Stimulated activated CD4-positive, alpha-beta T cell treated with anti-CD3 and anti-CD28 coated beads, TNF-alpha, amount 100 ng/mL, for 1 hour (primary cell): ENCODE data around the gene SLC27A5.
"Not testable (repeated sequence)": the region's sequence is repeated elsewhere in the genome, so short reads cannot be mapped to it uniquely, and the experiment has no call there.

Experiments
- DNase-seq, 3 donors: peaks; one replicate each; pipeline ENCODE4 v3.0.0-alpha.2; 2020; ENCODE audit warnings: low read depth in 3 of 3, low spot score in 1 of 3

SLC27A5 gene

DNA sequence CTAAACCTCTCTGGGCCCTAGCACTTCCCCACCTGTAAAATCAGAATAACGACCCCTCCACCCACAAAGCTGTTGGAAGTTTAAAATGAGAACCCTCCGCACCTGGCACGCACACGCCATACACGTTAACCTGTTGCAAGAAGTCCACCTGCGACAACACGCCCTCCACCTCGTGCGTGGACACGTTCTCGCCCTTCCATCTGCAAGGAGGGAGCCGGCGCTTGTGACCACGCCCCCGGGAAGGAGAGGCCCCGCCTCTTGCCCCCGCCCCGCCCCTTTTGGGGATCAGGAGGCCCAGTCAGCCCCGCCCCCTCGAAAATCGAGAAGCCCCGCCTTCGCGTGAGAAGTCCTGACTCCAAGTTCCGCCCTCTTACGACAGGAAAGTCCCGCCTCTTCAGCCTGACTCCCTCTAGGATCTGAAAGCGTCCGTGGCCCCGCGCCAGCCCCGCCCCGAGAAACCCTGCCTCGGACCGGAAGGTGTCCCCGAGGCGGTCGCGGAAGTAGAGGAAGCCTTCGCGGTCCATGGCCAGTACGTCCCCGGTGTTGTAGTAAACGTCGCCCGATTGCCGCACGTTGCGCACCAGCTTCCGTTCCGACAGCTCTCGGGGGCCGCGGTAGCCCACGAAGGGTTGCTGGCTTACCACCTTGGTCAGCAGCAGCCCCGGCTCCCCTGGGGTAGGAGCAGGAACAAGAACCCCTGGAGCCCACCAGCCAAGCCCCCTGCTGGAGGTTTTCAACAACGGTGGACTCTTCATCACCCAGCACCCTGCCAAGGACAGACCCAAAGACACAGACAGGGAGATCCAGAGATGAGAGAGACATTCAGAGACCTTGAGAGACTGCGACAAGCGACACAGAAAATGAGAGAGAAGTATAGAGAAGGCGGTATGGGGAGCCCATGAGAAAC lies 12.5 kb downstream of the SLC27A5 start:
- DNase-seq: peak; percentile 84 to 97 (median 89)

DNA sequence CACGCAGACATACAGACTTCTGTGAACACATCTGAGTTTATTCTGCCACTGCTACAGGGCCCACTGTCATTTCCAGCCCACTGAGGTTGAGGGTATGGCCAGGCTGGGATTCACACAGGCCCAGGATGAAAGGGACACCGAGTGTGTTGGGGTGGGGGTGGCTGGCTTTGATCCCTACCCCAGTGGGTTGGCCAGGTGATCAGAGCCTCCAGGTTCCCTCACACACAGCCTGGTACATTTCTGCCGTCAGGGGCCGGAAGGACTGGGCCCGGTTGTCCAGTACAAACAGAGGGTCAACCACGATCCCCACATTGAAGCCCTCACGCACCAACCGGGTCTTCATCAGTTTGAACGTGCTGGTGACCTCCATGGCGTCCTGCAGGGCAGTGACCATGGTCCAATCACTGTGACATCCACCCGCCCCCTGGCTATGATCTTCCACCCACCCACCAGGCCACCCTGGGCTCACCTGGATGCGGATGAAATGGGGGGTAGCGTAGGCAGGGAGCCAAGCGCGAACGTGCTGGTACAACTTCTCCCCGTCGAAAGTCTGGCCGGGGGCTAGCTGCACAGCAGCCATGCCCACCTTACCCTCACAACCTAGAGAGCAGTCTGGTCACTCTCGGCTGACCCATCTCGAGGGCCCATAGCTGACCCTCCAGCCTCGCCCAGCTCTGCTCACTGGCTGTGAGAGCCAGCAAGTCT lies 13.3 kb downstream of the SLC27A5 start:
- no peak for DNase-seq

DNA sequence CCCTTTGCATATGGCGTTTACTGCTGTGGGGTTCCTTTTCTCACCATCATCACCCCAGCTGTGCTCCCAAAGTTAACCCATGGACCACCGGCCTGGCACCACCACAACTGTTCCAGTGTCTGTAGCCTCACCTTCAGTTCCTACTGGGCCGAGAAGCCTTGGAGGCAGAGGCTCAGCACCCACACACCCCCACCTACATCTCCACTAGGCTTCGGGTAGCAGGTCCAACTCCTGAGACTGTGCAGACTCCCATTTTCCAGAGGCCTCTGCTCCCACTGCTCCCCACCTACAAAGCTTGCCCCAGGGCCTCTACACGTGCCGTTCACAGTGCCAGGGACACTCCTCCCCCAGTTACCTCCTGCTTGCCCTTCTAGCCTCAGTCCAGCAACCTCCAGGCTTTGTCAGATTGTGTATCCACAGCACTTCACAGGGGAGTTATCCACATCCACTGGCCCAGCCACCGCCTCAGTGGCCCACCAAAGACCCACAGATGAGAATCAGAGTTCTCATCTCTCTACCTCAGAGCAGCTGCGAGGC lies 14.1 kb downstream of the SLC27A5 start:
- no peak for DNase-seq

DNA sequence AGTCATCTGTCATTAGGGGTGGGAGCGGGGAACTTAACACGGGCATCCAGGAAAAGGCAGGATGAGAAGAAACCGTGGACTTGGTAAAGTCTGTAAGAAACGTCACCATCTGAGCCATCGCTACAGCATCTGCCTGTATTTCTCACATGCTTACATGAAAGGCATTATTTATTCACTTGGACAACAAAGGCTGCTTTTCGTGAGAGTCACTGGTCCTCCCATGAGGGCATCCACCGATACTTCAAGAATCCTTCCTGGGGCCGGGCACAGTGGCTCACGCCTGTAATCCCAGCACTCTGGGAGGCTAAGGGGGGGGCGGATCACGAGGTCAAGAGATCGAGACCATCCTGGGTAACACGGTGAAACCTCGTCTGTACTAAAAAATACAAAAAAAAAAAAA lies 19.5 kb downstream of the SLC27A5 start:
- no peak for DNase-seq

DNA sequence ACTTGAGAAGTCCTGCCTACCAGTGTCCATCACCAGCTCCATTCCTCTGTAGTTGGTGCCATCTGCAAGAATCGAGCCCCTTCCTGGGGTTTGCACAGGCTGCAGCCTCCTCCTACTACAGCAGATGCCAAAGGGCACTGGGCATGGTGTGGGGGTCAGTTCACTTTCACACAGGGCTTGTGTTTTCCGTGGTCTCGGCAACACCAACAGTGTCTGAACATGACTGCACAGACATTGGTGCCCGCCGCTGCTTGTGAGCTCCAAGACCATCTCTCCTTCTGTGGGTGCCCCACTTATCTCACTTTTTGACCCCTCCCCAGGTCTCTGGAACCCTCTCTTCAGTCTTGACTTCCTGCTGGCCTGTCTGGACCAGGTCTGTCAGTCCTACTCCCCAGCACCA lies 20.4 kb downstream of the SLC27A5 start:
- no peak for DNase-seq

DNA sequence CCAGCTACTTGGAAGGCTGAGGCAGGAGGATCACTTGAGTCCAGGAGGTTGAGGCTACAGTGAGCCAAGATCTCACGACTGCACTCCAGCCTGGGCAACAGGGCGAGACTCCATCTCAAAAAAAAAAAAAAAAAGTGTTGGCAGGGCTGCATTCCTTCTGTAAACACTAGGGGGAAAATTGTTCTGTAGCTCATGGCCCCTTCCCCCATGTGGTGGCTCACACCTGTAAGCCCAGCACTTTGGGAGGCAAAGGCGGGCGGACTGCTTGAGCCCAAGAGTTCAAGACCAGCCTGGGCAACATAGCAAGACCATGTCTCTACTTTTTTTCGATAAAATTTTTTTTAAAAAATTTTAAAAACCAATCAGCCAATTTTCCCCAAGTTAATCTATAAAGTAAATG lies 27.4 kb downstream of the SLC27A5 start:
- DNase-seq: not testable (repeated sequence)

DNA sequence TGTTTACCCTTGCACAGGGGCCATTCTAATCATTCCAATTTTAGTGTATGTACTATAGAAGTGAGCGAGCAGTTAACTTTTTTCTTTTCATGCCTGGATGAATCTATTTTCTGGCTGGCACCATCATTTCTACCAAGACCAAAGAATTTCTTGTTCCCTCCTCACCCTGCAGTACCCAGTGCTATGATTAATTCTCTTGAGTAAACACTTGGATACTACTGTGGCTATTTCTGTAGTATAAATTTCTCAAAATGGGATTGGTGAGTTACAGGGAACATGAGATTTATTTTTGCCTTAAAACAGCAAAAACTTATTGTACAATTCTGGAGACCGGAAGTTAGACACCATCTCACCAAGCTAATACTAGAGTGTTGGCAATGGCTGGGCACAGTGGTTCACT lies 28.0 kb downstream of the SLC27A5 start:
- no peak for DNase-seq

DNA sequence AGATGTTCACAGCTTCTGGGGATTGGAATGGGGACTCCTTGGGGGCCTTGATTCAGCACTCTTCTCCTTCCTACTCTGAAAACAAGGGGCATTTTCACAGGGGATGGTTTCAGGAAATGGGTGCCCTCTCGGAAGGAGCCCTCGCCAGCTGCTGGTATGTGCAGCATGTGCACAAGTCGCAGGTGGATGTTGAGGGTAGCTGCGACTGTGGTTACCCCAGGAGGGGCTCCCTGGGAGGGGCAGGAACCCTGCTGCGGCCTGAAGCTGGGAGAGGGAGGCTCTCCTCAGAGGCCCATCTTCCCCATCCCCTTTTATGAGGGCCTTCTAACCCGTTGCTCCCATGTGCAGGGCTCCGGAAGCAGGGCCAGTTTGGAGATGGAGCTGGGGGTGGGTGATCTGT lies 29.4 kb downstream of the SLC27A5 start:
- DNase-seq: no peak

DNA sequence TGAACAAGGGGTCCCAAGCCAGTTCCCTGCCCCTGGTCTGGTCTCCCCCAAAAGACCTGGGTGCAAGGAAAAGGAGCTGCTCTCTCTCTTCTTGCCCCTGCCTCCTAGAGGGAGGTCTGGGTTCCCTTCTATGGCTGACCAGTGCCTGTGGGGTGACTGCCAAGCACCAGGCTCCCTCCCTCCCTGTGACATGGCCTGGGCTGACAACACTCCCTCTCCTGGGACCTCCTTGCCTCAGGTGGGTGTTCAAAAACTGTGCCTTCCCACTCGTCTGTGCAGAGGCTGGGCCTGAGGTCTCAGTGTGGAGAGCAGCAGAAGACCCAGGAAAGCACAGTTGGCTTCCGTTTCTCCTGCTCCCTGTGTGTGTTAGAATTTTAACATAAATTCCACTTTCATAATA lies 31.0 kb downstream of the SLC27A5 start:
- no peak for DNase-seq

DNA sequence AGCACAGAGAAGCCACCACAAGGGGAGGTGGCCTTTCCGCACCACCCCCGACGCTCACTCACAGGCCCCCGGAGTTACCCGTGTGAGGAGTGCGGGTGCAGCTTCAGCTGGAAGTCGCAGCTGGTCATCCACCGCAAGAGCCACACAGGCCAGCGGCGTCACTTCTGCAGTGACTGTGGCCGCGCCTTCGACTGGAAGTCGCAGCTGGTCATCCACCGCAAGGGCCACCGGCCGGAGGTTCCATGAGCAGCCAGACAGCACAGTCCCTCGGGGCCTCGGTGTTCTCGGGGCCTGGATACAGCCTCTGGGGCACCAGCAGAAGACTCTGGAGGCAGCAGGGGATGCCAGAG lies 31.3 kb downstream of the SLC27A5 start:
- no peak for DNase-seq

DNA sequence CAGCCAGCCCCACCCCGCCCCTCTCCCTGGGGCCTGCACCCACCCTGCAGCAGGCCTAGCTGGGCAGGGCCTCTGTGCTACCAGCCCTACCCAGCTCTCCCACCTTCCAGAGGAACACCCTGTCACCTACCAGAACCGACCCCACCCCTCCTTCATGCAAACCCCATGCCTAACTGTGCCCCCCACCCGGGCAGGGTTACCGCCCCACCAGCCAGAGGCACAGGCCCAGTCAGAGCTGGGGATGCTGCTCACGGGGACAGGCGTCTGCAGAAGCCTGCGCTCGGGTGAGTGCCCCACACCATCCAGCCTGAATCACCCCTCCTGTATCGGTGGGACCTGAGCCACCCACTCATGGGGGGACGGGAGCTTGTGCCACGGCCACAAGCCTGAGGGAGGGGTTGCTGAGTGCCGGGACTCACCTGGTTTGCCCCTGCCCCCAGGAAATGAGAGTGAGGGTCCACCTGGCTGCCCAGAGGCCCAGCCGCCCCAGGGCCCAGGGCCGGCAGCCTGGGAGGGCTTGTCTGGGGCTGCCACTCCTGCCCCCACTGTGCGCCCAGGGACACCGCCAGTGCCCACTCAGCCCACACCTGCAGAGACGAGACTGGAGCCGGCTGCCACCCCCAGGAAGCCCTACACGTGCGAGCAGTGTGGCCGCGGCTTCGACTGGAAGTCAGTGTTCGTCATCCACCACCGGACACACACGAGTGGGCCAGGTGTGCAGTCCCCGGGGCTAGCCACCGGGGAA lies 31.9 kb downstream of the SLC27A5 start:
- no peak for DNase-seq

DNA sequence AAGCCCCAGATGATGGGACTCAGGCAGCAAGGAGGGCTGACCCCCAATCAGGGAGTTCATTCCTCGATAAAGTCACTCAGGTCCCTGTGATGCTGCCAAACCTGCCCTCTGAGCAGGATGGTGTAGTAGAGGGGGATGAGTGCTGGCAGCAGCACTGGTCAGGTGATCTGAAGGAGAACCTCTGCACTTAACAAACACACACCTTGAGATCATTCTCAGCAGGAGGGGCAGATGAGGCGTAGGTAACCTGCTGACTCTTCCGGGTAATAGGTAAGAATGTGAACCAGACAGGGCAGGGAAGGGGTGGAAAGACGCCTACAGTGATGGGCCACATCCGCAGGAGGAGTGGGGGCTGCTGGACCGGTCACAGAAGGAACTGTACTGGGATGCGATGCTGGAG lies 32.5 kb downstream of the SLC27A5 start:
- no peak for DNase-seq

DNA sequence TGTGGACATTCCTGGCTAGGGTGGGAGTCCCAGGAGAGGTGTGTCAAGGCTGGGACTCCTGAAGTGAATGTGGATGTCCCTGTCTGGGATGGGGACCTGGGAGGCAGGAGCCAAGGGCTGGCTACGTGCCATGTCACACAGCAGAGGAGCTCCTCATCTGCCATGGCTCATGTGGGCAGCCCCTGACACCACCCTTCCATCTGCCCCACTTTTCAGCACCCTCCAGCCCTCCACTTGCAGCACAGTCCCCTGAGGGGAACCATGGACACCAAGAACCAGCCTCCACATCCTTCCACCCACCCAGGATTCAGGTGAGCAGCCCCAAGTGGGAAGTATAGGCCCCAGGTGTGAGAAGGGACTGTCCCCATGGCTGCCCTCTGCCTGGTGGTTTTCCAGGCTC lies 33.9 kb downstream of the SLC27A5 start:
- no peak for DNase-seq

DNA sequence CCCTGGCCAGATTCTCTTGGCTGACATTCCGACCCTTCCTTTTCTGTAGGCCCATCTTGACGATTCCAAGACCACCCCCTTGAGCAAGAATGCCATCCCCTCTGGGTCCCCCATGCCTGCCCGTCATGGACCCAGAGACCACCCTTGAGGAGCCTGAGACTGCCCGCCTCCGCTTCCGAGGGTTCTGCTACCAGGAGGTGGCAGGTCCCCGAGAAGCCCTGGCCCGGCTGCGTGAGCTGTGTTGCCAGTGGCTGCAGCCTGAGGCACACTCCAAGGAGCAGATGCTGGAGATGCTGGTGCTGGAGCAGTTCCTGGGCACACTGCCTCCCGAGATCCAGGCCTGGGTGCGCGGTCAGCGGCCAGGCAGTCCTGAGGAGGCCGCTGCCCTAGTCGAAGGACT lies 34.7 kb downstream of the SLC27A5 start:
- DNase-seq: no peak

DNA sequence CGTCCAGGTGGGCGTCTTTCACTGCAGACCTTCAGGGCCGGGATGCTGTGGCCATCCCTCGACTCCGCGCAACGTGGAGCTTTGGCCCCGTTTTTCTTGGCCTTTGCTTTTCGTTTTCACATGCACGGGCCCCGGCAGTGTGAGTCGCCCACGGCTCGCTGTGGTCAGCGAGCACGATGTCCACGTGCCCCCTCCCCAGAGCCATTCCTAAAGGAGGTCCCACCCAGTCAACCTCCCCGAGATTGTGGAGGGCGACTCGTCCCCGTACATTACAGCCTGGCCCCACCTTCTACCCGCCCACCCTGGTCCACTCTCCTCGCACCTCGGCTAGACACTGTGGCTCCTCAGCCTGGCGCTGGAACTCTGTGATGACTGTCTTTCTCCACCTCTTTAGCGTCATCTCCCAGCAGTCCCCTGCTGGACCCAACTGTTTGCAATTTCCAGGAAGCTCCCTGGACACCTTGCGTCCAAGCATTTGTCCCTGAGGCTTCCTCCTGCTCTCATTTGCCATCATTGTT lies 35.2 kb downstream of the SLC27A5 start:
- DNase-seq: no peak

DNA sequence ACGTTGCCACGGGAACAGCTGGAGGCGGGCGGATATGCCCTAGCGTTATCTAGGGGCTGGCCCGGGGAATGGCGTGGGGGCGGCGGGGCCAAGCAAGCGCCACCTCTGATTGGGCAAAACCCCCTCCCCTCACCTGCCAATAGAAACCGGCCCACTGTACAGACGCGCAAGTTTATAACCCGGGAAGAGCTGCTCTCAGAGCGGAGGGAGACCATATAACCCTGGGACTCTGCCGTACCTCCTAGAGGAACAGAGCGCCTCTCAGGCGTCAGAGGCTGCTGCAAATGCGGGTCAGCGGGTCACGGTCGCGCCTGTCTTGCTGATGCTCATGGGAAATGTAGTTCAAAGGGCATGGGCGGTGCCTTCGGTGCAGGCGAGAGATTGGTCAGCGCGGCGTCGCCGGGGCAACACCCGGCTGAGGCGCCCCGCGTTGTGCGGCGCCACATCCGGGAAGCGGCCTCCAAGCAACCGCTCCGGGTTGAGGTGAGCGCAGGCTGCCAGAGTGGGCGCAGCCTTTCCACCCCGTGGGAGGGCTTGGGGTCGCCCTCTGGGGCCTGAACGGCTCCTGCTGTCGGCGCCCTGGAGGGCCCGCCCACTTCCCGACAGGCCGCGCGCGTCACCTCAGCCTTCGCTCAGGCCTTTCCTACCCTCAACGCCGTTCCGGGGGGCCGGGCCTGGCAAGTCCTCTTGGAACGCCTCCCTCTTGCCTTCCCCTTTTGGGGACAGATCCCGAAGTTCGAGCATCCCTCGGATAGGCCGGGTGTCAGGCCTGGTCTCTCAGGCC lies 35.9 kb downstream of the SLC27A5 start, which contains the start of gene ZNF446:
Gene ZNF446 (plus strand): TSS at position 639 of the 784 bp plus-strand sequence. CDS start 867 bp downstream, outside the sequence.
- DNase-seq: peak; percentile 81 to 89 (median 83)

DNA sequence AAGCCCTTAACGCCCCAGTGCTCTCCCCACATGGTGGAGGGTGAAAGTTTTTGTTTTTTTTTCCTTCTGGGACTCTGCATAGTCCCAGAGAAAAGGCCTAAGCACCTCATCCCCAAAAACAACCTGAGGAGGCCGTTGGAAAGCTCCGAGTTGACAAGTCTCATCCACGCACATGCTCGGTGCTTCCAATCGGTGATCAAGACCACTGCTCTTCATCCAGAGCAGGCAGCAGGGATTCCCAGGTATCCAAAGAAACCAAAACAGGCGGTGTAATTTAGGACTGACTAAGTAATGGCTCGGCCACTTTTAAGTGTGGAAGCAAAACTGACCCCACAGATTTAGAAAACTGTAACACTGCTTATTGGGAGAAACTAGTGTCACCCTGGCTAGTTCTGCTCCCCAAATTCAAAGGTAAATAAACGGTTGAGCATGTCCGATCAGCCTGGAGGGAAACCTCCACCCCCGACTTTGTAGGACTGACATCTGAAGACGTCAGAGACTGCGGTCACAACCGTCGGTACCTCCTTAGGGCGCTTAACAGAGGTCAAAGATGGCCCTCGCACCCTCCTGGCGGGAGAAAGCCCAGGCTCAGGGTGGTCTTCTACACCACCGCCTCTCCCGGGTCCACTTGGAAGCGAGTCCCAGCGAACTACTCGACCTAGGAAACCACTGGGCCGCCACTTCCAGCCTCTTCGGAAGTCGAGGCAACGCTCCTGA lies 36.6 kb downstream of the SLC27A5 start:
- no peak for DNase-seq

DNA sequence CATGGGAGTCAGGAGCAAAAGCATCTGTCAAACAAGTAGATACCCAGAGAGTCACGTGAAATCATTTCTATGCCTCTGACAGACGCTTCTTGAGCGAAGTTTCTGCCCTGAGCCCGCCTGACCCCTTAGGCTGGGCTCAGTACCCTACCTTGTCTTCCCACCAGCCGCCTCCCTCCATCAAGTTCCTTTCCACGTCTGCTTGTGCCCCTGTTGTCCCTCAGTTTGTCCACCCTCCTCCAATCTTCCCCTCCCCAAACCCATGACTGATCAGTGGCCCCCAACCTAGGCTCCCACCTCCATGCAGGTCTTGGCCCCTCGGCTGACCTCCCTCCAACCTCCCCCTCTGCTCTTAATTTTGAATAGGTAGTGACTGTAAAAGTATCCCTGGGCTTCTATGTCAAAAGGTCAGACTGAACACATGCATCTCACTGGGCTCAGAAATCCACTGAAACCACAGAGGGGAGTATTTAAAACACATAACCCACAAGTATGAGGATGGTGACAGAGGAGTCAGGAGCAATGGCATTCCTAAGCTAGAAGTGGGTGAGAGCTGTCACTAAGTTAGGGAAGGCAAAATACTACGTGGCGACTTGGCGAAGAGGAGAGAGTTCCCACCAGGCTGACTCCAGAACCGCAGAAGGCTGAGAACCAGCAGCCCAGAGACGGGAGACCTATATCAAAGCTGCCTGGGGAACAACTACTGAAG lies 37.3 kb downstream of the SLC27A5 start:
- DNase-seq: no peak

DNA sequence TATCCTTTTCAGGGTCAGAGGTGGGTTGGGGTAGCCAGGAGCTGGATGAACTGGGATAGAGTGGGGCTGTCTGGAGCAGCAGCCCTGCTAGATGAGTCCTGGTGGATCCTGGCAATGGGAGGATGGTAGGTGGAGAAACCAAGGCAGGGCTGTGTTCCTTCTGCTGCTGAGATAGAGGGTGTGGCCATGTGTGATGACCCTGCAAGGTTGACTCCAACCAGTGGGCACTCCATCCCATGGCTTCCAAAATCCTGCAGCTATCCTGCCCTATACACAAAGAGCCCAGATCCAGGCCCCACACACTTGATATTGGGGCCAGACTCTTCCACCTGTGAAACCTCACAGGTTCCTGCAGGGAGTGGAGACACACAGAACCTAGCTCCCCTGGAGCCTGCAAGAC lies 38.0 kb downstream of the SLC27A5 start:
- DNase-seq: no peak
